Prostate gland (tissue), 2 donors: ENCODE data around the gene RPS6KA2.

Source experiments
- POLR2A ChIP-seq: fragments of 450-650 bp; IDR thresholded peaks from one replicate; pipeline ENCODE4 v1.6.1; 2016; ENCODE audit warnings: antibody characterized with exemption, mild to moderate bottlenecking
- POLR2AphosphoS5 ChIP-seq: sonication (generic); formaldehyde crosslinking; IDR thresholded peaks from one replicate; pipeline ENCODE4 v1.6.1; 2017; ENCODE audit warnings: antibody characterized with exemption
- TF ChIP-seq, protein P1 (sequence below), 4 experiments: fragments of 200-600 bp in 2 of 4; fragments of 450-650 bp in 2 of 4; sonication (generic) in 2 of 4; IDR thresholded peaks; 1 replicate in 3 of 4; 2 replicates in 1 of 4; pipeline ENCODE4 v1.5.1; 2016 to 2019; ENCODE audit warnings: antibody characterized with exemption in 4 of 4, mild to moderate bottlenecking in 2 of 4, moderate library complexity in 2 of 4

DNA sequence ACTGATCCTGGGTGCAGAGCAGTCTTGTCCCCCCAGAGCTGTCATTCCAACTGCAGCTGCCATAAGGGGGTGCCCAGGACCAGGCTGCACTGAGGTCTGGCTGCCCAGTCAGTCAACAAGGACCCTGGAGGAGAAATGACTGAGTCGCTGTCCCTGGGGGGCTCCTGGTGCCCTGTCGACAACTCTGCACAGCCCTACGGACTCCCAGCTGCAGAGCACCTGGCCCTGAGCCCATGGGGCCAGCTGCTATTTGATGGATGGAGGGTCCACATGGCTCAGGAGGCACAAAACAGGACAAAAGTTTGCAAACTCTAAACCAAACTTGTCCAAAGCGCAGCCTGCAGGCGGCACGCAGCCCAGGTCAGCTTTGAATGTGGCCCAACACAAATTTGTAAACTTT, 46.3 kb upstream of the RPS6KA2 start:
- TF ChIP-seq POLR2AphosphoS5 (no peak), POLR2A (no peak)
- TF ChIP-seq, protein P1, sequence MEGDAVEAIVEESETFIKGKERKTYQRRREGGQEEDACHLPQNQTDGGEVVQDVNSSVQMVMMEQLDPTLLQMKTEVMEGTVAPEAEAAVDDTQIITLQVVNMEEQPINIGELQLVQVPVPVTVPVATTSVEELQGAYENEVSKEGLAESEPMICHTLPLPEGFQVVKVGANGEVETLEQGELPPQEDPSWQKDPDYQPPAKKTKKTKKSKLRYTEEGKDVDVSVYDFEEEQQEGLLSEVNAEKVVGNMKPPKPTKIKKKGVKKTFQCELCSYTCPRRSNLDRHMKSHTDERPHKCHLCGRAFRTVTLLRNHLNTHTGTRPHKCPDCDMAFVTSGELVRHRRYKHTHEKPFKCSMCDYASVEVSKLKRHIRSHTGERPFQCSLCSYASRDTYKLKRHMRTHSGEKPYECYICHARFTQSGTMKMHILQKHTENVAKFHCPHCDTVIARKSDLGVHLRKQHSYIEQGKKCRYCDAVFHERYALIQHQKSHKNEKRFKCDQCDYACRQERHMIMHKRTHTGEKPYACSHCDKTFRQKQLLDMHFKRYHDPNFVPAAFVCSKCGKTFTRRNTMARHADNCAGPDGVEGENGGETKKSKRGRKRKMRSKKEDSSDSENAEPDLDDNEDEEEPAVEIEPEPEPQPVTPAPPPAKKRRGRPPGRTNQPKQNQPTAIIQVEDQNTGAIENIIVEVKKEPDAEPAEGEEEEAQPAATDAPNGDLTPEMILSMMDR (IDR thresholded peaks at IDR 0.05), result no peak
